NK-92 treated with Interleukin-12 subunit alpha and Interleukin-12 subunit beta, amount 100 ng/mL, for 24 hours (cell line): Measurements from ENCODE around the gene NCAPH2.
"Not testable (repeated sequence)": the region's sequence is repeated elsewhere in the genome, so short reads cannot be mapped to it uniquely, and the experiment has no call there.

Experiments used
- DNase-seq: peaks from one replicate; lab custom pipeline; 2025; lab: John Stamatoyannopoulos, UW

The NCAPH2 gene

GRCh38 chr22:50519151-50519550, 11.1 kb downstream of the NCAPH2 start:
- DNase-seq, result no peak

GRCh38 chr22:50520184-50520583, 12.2 kb downstream of the NCAPH2 start:
- DNase-seq, result not testable (repeated sequence)

GRCh38 chr22:50520826-50521453, 12.9 kb downstream of the NCAPH2 start:
- DNase-seq, result no peak

GRCh38 chr22:50521710-50522109, 13.7 kb downstream of the NCAPH2 start:
- DNase-seq, result no peak

- no peak for DNase-seq
Observed at GRCh38 chr22:50522208-50522805, 14.3 kb downstream of the NCAPH2 start.

- no peak for DNase-seq
Observed at GRCh38 chr22:50522806-50523438, 14.9 kb downstream of the NCAPH2 start.

- DNase-seq, result no peak
Observed at GRCh38 chr22:50523458-50523805, 15.4 kb downstream of the NCAPH2 start.

GRCh38 chr22:50523806-50524675, 16.0 kb downstream of the NCAPH2 start:
- DNase-seq, result no peak

- DNase-seq, result no peak
Observed at GRCh38 chr22:50524676-50525103, 16.7 kb downstream of the NCAPH2 start.

- peak; percentile 93 for DNase-seq
Observed at GRCh38 chr22:50525104-50525857, 17.3 kb downstream of the NCAPH2 start, which contains the start of gene SCO2. Gene SCO2, minus strand, starts transcription at chr22:50525598. Its CDS starts 1,187 bp downstream, at chr22:50524411.

- no peak for DNase-seq
Observed at GRCh38 chr22:50525858-50526107, 17.8 kb downstream of the NCAPH2 start.

GRCh38 chr22:50526108-50526833, 18.2 kb downstream of the NCAPH2 start:
- peak; percentile 78 for DNase-seq

GRCh38 chr22:50526834-50527801, 19.1 kb downstream of the NCAPH2 start:
- peak; percentile 67 for DNase-seq

- DNase-seq, result no peak
Observed at GRCh38 chr22:50527921-50528681, 20.1 kb downstream of the NCAPH2 start.

GRCh38 chr22:50528682-50529415, 20.8 kb downstream of the NCAPH2 start:
- DNase-seq, result no peak

- DNase-seq, result no peak
Observed at GRCh38 chr22:50529416-50529896, 21.4 kb downstream of the NCAPH2 start.

- DNase-seq, result peak; percentile 78
Observed at GRCh38 chr22:50529897-50530579, 22.0 kb downstream of the NCAPH2 start, which contains the start of gene TYMP. Gene TYMP, minus strand, starts transcription at chr22:50530012. Its CDS starts 303 bp downstream, at chr22:50529709.

GRCh38 chr22:50530580-50530876, 22.5 kb downstream of the NCAPH2 start:
- no peak for DNase-seq
